Fibroblast of the aortic adventitia (primary cell): ENCODE measurements around the gene AQP4. TPM values are rescaled to one million over a fixed set of nuclear protein-coding genes. Genes with fewer than 3 reads are reported as not detected.

Source experiments
- DNase-seq: peaks from one replicate; pipeline ENCODE4 v3.0.0-alpha.2; 2010; ENCODE audit warnings: low read depth
- H3K4me3 ChIP-seq: 2 replicates; pipeline ENCODE4 v1.5.1; 2011; ENCODE audit warnings: low read depth, mild to moderate bottlenecking, control low read depth, low read length, moderate library complexity
- total RNA-seq: library from RNA; depleted of rRNA; stranded (reverse); fragments of >200 nt; gene quantifications from 2 replicates; pipeline ENCODE4 v1.2.3, GENCODE V29; 2012; ENCODE audit warnings: low replicate concordance
- TF ChIP-seq, protein P1 (sequence below): IDR thresholded peaks from 2 replicates; pipeline ENCODE4 v1.5.1; 2011; ENCODE audit warnings: mild to moderate bottlenecking, low read length, control low read depth, inconsistent platforms; ENCODE audit not compliant: insufficient read depth

AQP4 gene, protein sequence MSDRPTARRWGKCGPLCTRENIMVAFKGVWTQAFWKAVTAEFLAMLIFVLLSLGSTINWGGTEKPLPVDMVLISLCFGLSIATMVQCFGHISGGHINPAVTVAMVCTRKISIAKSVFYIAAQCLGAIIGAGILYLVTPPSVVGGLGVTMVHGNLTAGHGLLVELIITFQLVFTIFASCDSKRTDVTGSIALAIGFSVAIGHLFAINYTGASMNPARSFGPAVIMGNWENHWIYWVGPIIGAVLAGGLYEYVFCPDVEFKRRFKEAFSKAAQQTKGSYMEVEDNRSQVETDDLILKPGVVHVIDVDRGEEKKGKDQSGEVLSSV
- total RNA-seq, result not detected in 2 replicates

GRCh38 chr18:26865557-26865956 is at the start of gene AQP4:
TSS of gene AQP4 (minus strand) at chr18:26865707. CDS start at chr18:26865689, 18 bp downstream.
- no peak for DNase-seq
- H3K4me3 ChIP-seq, result no peak within 1 kb of the TSS
- TF ChIP-seq, protein P1, sequence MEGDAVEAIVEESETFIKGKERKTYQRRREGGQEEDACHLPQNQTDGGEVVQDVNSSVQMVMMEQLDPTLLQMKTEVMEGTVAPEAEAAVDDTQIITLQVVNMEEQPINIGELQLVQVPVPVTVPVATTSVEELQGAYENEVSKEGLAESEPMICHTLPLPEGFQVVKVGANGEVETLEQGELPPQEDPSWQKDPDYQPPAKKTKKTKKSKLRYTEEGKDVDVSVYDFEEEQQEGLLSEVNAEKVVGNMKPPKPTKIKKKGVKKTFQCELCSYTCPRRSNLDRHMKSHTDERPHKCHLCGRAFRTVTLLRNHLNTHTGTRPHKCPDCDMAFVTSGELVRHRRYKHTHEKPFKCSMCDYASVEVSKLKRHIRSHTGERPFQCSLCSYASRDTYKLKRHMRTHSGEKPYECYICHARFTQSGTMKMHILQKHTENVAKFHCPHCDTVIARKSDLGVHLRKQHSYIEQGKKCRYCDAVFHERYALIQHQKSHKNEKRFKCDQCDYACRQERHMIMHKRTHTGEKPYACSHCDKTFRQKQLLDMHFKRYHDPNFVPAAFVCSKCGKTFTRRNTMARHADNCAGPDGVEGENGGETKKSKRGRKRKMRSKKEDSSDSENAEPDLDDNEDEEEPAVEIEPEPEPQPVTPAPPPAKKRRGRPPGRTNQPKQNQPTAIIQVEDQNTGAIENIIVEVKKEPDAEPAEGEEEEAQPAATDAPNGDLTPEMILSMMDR, result no peak

GRCh38 chr18:26911840-26912239 is 46.3 kb upstream of the AQP4 start:
- TF ChIP-seq, protein P1, result no peak

GRCh38 chr18:26909599-26910290 is 44.2 kb upstream of the AQP4 start:
- TF ChIP-seq, protein P1, result no peak
- DNase-seq, result no peak
- no peak overlapping the region for H3K4me3 ChIP-seq

More at GRCh38 chr18:26911840-26912239, 46.3 kb upstream of the AQP4 start:
- H3K4me3 ChIP-seq, result no peak overlapping the region
- no peak for DNase-seq

DNA sequence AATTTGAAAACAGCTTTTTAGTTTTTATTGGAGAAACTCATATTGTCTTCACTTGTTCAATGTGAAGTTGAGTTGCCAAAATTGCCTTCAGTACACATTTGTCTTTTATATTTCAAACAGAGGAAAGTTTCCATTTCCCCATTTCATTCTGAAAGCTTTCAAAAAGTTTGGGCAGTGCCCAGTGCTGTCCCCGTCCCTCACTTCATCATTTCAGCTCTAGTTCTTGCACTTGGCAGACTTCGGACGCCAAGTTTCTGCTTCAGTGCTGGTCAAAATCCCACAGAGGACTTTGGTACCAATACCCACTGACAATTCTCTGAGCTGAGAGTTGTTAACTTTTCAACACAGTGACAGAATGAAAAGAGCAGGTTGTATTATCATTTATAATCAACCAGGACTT is 43.4 kb upstream of the AQP4 start:
- TF ChIP-seq, protein P1, result no peak
- no peak overlapping the region for H3K4me3 ChIP-seq
- no peak for DNase-seq

DNA sequence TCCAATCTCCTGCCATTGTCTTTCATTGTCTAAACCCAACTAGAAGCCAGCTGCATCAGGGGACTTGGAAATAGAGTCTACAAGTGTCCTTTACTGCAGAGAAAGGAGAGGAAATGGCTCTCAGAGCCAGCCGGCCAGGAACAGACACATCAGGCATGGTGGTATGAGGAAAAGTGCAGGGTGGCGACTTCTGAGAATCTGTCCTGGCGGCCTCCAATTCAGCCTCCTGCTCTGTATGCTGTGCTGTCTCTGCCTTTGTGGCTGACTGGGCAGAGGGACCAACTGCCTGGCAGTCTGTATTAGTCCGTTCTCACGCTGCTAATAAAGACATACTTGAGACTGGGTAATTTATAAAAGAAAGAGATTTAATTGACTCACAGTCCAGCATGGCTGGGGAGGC is 36.8 kb upstream of the AQP4 start:
- TF ChIP-seq, protein P1, result no peak
- no peak for DNase-seq
- no peak overlapping the region for H3K4me3 ChIP-seq

DNA sequence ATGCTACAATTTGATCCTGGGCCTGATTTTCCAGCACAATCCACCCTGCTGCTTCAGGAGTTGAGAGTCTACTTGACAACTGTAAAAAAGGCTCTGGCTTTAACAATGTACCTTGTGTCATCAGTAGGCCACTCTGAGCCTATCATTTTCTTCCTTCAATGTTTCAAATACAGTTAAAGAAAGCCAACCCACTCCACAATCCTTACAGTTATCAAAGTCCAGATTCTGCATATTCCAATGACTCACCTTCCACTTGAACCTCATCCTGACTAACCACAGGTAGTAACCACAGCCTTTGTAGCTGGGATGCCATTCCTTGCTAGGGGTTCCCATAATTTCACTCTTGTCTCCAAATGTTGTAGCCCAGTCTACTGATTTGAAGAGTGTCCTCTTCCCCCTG is 35.5 kb upstream of the AQP4 start:
- no peak overlapping the region for H3K4me3 ChIP-seq
- TF ChIP-seq, protein P1, result no peak
- no peak for DNase-seq
